ENCODE data around the gene ATP8B3. TPM values are rescaled to one million over a fixed set of nuclear protein-coding genes. Genes with fewer than 3 reads are reported as not detected.

Gene ATP8B3
- polyA plus RNA-seq, 1 donor (not counting 4 experiments of a cell fraction or from before 2014, with no cell fraction given): 0.98 TPM

DNA sequence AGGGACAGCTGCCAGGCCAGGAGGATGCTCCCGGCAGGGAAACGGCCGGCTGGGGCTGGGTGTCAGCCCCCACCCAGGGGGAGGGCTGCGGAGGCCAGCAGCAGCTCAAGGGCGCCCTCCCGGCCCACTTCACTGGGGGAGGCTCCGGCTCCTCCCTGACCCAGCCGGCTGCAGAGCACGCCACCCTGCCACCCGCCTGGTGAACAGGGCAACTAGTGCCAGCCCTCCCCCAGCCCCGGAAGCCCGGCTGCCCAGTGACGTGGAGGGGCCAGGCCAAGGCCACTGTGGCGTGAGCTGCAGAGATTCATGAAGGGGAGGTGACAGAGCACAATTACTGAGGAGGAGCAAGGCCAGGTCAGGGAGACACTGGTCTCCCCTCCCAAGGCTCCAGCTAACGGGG is 21.5 kb upstream of the ATP8B3 start:
- no peak overlapping the region for H2AFZ ChIP-seq (ENCODE audit: control insufficient read depth, low read length)
- H3K9ac ChIP-seq (ENCODE audit: control insufficient read depth, extremely low read depth, insufficient read depth, low read length): no peak overlapping the region
- peaks cover 4 to 5% of the 10 kb centered on the region in 2 experiments for H3K36me3 ChIP-seq (ENCODE audit: control insufficient read depth in 2 of 2, extremely low read depth in 1 of 2, insufficient read depth in 2 of 2, low read length in 2 of 2)
- dilution Hi-C loops (cut with MboI; ENCODE audit: extremely low pct_ligation_motif_present, low sequenced_read_pairs): no loop called here
- H3K9me1 ChIP-seq (ENCODE audit: control insufficient read depth, extremely low read depth, insufficient read depth, low read length): no peaks in the 10 kb centered on the region
- TF ChIP-seq EZH2 (IDR thresholded peaks at IDR 0.05; ENCODE audit: low read length) (no peak), CTCF (optimal IDR thresholded peaks at IDR 0.05 in 1 of 3, IDR thresholded peaks at IDR 0.05 in 1 of 3, conservative IDR thresholded peaks at IDR 0.05 in 1 of 3; ENCODE audit: extremely low read depth in 1 of 3, insufficient read depth in 2 of 3, low read length in 3 of 3) (no peak)
- DNase-seq (ENCODE audit: low read depth, low spot score) (no peak), FAIRE-seq (no peak)
- no peaks in the 10 kb centered on the region for H3K4me1 ChIP-seq (ENCODE audit: control insufficient read depth, extremely low read depth, insufficient read depth, low read length)
- H3K79me2 ChIP-seq (ENCODE audit: control insufficient read depth, insufficient read depth, low read length): peaks cover 66% of the 10 kb centered on the region
- H4K20me1 ChIP-seq (ENCODE audit: control insufficient read depth, extremely low read depth, insufficient read depth, low read length): peaks cover 34% of the 10 kb centered on the region
- H3K9me3 ChIP-seq (ENCODE audit: control insufficient read depth, low read depth, low read length): no peaks in the 10 kb centered on the region
- H3K4me2 ChIP-seq (ENCODE audit: control insufficient read depth, extremely low read depth, insufficient read depth, low read depth, low read length): no peak overlapping the region
- no peaks in the 10 kb centered on the region for H3K27me3 ChIP-seq (ENCODE audit: control insufficient read depth, extremely low read depth, insufficient read depth, low read length)
- no peak overlapping the region for H3K27ac ChIP-seq (ENCODE audit: control insufficient read depth, insufficient read depth, low read length)
- no peak overlapping the region for H3K4me3 ChIP-seq (ENCODE audit: control insufficient read depth in 2 of 3, extremely low read depth in 1 of 3, insufficient read depth in 2 of 3, low read depth in 1 of 3, low read length in 3 of 3)

GRCh38 chr19:1832046-1832663 is 20.1 kb upstream of the ATP8B3 start:
- H3K27me3 ChIP-seq (ENCODE audit: control insufficient read depth, extremely low read depth, insufficient read depth, low read length): no peaks in the 10 kb centered on the region
- no peak overlapping the region for H3K9ac ChIP-seq (ENCODE audit: control insufficient read depth, extremely low read depth, insufficient read depth, low read length)
- H3K4me3 ChIP-seq (ENCODE audit: control insufficient read depth in 2 of 3, extremely low read depth in 1 of 3, insufficient read depth in 2 of 3, low read depth in 1 of 3, low read length in 3 of 3): no peak overlapping the region
- H3K4me1 ChIP-seq (ENCODE audit: control insufficient read depth, extremely low read depth, insufficient read depth, low read length): no peaks in the 10 kb centered on the region
- H3K27ac ChIP-seq (ENCODE audit: control insufficient read depth, insufficient read depth, low read length): no peak overlapping the region
- dilution Hi-C loops (cut with MboI; ENCODE audit: extremely low pct_ligation_motif_present, low sequenced_read_pairs): no loop called here
- no peaks in the 10 kb centered on the region for H3K9me1 ChIP-seq (ENCODE audit: control insufficient read depth, extremely low read depth, insufficient read depth, low read length)
- peaks cover 54% of the 10 kb centered on the region for H3K79me2 ChIP-seq (ENCODE audit: control insufficient read depth, insufficient read depth, low read length)
- FAIRE-seq: no peak
- DNase-seq (ENCODE audit: low read depth, low spot score): no peak
- no peak overlapping the region for H3K4me2 ChIP-seq (ENCODE audit: control insufficient read depth, extremely low read depth, insufficient read depth, low read depth, low read length)
- peaks cover 4 to 8% of the 10 kb centered on the region in 2 experiments for H3K36me3 ChIP-seq (ENCODE audit: control insufficient read depth in 2 of 2, extremely low read depth in 1 of 2, insufficient read depth in 2 of 2, low read length in 2 of 2)
- no peak for TF ChIP-seq CTCF (optimal IDR thresholded peaks at IDR 0.05 in 1 of 3, IDR thresholded peaks at IDR 0.05 in 1 of 3, conservative IDR thresholded peaks at IDR 0.05 in 1 of 3; ENCODE audit: extremely low read depth in 1 of 3, insufficient read depth in 2 of 3, low read length in 3 of 3)
- no peak for TF ChIP-seq EZH2 (IDR thresholded peaks at IDR 0.05; ENCODE audit: low read length)
- H2AFZ ChIP-seq (ENCODE audit: control insufficient read depth, low read length): no peak overlapping the region
- H4K20me1 ChIP-seq (ENCODE audit: control insufficient read depth, extremely low read depth, insufficient read depth, low read length): peaks cover 28% of the 10 kb centered on the region
- H3K9me3 ChIP-seq (ENCODE audit: control insufficient read depth, low read depth, low read length): no peaks in the 10 kb centered on the region
